Right cardiac atrium (tissue), 5 donors: Measurements from ENCODE around the gene CRLF2. TPM values are rescaled to one million over a fixed set of nuclear protein-coding genes. Genes with fewer than 3 reads are reported as not detected.
A peak's percentile ranks its signal among the peaks of the same experiment; 100 is the strongest.
"Not testable (repeated sequence)": the region's sequence is repeated elsewhere in the genome, so short reads cannot be mapped to it uniquely, and the experiment has no call there.

Experiments
- ATAC-seq, 2 donors: fragments of 200-7000 bp; cut with Tn5 transposase; one replicate each; pipeline versions ENCODE4 v1.8.0 to v1.9.1; 2020; ENCODE audit warnings: moderate library complexity in 2 of 2, mild to moderate bottlenecking in 1 of 2
- DNase-seq, 3 donors: peaks; one replicate each; pipeline ENCODE4 v3.0.0-alpha.2; 2020
- H3K27ac ChIP-seq: one replicate; pipeline ENCODE4 v1.5.1; 2013; ENCODE audit warnings: mild to moderate bottlenecking, low read length, control low read depth, moderate library complexity
- H3K27me3 ChIP-seq: one replicate; pipeline ENCODE4 v1.6.1; 2013; ENCODE audit not compliant: control insufficient read depth, insufficient read depth
- H3K4me1 ChIP-seq: one replicate; pipeline ENCODE4 v1.6.1; 2013; ENCODE audit warnings: low read length; ENCODE audit not compliant: control insufficient read depth, insufficient read depth
- H3K4me3 ChIP-seq: one replicate; pipeline ENCODE4 v1.5.1; 2013; ENCODE audit warnings: low read length, control low read depth
- H3K9me3 ChIP-seq: one replicate; pipeline ENCODE4 v1.6.1; 2013; ENCODE audit warnings: low read length; ENCODE audit not compliant: control insufficient read depth
- WGBS: extraction: QIAGEN DNeasy Blood & Tissue Kit; methylation state at CpG from one replicate; pipeline ENCODE4 v1.1.7; 2013; 5-methylcytosine and 5-hydroxymethylcytosine counted together
- intact Hi-C, 4 donors: fragments of 100-400 bp; cut with DNase I; formaldehyde crosslinking; loops; one replicate each; pipeline versions ENCODE4 v1.11.0 to v1.14.0; 2022 to 2023
- polyA plus RNA-seq: library from polyadenylated mRNA; stranded (reverse); fragments of 200-250 nt; gene quantifications from one replicate; pipeline ENCODE4 v1.2.3, GENCODE V29; 2013
- total RNA-seq, 4 donors: library from RNA; stranded (reverse); fragmentation: NEBNext Ultra II Directional; extraction: Animal tissue kit (Norgen Biotek cat#: 25700); gene quantifications; one replicate each; pipeline ENCODE4 v1.2.1, GENCODE V29; 2021
- donor health status: healthy with polysubstance abuse.
- donor health status: DM: no; HTN: yes; CAD: no.
- donor health status: DM: no; HTN: no; CAD: no.
- donor health status: DM: no; HTN: yes; CAD: no; lungs with severe emphysema.
- donor health status: DM: yes; HTN: yes; CAD: no.

CRLF2 gene
- total and polyA plus RNA-seq, 5 donors, result not detected

DNA sequence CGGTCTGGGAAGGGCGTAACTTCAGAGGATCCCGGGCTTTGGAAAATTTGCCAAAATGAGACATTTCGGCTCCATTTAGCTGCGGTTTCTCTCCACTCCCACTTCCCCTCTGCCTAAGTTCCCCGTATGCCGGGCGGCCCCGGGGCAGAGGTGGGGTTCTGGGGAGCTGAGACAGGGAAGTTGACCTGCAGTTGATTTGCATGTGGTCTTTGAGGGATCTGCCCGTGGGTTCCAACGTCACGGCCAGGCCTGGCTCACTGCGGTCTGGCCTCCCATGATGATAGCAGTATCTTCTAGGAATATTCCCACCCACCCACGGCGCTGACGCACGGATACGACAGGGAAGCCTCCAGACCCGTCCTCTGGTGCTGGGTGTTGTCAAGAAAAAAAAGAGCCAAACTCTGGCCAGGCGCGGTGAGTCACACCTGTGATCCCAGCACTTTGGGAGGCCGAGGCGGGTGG, 27.3 kb upstream of the CRLF2 start:
- WGBS, result 82% methylated on average over 23 of the region's 23 CpGs
- intact Hi-C loops, result no loop called here
- peak; percentile 31 to 52 for ATAC-seq
- no peaks in the 10 kb centered on the region for H3K27me3 ChIP-seq
- H3K9me3 ChIP-seq, result no peaks in the 10 kb centered on the region
- H3K4me1 ChIP-seq, result no peaks in the 10 kb centered on the region
- DNase-seq, result peak; percentile 50 to 80 (median 69)
- H3K27ac ChIP-seq, result no peak overlapping the region
- no peak overlapping the region for H3K4me3 ChIP-seq

DNA sequence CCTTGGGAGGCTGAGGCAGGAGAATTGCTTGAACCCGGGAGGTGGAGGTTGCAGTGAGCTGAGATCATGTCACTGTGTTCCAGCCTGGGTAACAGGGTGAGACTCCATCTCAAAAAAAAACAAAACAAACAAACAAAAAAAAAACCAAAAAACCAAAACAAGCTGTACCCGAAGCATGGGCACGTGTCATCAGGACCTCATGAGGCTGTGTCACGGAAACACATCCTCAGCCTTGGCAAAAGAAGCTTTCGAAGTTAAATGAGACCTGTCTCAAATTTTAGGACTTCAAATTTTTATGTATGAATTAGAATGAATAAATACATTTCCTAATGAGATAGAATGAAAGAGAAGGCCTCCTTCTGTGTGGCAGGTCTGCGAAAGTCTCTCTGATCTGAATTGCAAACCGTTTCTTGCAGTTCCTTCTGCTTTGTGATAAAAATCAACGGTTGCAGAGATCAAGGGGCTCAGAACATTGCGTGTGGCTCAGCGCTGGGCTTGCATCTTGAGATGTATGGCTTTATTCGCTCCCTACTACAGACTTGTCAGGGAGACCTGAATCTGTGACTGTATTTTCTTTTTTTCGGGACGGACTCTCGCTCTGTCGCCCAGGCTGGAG, 19.5 kb upstream of the CRLF2 start:
- Histone ChIP-seq H3K27ac (no peak overlapping the region), H3K27me3 (no peaks in the 10 kb centered on the region), H3K4me3 (no peak overlapping the region), H3K9me3 (no peaks in the 10 kb centered on the region), H3K4me1 (no peaks in the 10 kb centered on the region)
- DNase-seq, result no peak
- 69% methylated on average over 15 of the region's 15 CpGs for WGBS
- intact Hi-C loops, result no loop called here
- ATAC-seq, result no peak

DNA sequence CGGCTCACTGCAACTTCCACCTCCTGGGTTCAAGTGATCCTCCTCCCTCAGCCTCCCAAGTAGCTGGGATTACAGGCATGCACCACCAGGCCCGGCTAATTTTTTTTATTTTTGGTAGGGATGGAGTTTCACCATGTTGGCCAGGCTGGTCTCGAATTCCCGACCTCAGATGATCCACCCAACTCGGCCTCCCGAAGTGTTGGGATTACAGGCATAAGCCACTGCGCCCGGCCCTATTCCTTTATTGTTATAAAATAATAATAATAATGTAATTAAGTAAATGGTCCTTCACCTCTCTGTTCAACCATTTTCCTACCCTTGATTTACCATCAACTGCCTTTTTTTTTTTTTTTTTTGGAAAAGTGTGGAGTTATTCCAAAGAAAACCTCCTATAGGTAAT, 15.7 kb upstream of the CRLF2 start:
- DNase-seq, H3K27ac ChIP-seq, H3K4me3 ChIP-seq, H3K27me3 ChIP-seq, H3K9me3 ChIP-seq, intact Hi-C loops, H3K4me1 ChIP-seq, ATAC-seq: not testable (repeated sequence)
- 88% methylated on average over 8 of the region's 8 CpGs for WGBS

DNA sequence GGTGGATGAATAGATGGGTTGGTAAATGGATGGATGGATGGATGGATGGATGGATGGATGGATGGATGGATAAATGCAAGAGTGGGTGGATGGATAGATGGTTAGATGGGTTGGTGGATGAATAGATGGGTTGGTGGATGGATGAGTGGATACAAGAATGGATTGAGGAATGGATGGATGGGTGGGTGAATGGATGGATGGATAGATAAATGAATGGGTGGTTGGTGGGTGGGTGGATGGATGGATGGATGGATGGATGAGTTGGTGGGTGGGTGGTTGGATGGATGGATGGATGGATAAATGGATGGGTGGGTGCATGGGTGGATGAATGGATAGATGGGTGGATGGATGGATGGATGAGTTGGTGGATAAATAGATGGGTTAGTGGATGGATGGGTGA, 13.8 kb upstream of the CRLF2 start:
- no peaks in the 10 kb centered on the region for H3K27me3 ChIP-seq
- intact Hi-C loops, result no loop called here
- ATAC-seq (no peak), DNase-seq (no peak)
- peaks cover 4% of the 10 kb centered on the region for H3K9me3 ChIP-seq
- no peak overlapping the region for H3K4me3 ChIP-seq
- no peak overlapping the region for H3K27ac ChIP-seq
- no peaks in the 10 kb centered on the region for H3K4me1 ChIP-seq

DNA sequence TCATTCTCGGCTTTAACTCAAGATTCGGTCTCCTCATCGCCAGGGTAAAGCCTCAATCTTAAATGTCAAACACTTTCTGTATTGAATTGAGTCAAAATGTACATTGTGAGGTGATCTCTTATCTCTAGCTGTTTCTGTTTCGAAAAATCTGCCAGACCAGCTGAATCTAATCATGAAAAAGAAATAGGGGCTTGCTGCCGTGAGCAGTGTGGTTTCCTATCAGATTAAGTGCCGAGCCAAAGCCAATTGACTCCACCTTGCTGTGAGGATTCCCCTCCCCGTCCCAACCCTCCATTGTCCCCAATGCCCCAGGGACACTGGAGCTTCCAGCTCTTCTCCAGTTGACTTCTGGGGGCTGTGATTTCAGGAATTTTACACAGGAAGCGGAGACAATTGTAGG, 12.5 kb upstream of the CRLF2 start:
- WGBS, result 36% methylated on average over 8 of the region's 8 CpGs
- intact Hi-C loops, result no loop called here
- Histone ChIP-seq H3K27ac (no peak overlapping the region), H3K9me3 (peaks cover 4% of the 10 kb centered on the region), H3K4me1 (no peaks in the 10 kb centered on the region), H3K4me3 (no peak overlapping the region), H3K27me3 (no peaks in the 10 kb centered on the region)
- DNase-seq (no peak), ATAC-seq (no peak)

DNA sequence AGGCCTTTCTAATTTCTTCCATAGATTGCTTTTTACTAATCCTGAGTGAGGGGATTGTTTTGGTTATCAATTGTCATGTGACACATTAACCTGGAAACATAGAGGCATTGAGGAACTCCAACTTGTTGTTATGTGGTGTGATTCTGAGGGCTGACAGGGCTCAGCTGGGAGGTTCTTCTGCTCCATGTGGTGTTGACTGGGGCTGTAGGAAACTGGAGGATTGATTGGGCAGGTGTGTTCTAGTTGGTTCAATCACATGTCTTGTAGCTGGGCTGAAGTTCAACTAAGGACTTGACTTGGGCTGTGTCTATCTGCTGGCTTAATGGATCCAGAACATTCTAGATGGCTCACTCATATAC, 10.8 kb upstream of the CRLF2 start:
- ATAC-seq (no peak), DNase-seq (no peak)
- Histone ChIP-seq H3K4me3 (no peak overlapping the region), H3K27ac (no peak overlapping the region), H3K9me3 (peaks cover 4% of the 10 kb centered on the region), H3K4me1 (no peaks in the 10 kb centered on the region), H3K27me3 (no peaks in the 10 kb centered on the region)
- intact Hi-C loops, result no loop called here

DNA sequence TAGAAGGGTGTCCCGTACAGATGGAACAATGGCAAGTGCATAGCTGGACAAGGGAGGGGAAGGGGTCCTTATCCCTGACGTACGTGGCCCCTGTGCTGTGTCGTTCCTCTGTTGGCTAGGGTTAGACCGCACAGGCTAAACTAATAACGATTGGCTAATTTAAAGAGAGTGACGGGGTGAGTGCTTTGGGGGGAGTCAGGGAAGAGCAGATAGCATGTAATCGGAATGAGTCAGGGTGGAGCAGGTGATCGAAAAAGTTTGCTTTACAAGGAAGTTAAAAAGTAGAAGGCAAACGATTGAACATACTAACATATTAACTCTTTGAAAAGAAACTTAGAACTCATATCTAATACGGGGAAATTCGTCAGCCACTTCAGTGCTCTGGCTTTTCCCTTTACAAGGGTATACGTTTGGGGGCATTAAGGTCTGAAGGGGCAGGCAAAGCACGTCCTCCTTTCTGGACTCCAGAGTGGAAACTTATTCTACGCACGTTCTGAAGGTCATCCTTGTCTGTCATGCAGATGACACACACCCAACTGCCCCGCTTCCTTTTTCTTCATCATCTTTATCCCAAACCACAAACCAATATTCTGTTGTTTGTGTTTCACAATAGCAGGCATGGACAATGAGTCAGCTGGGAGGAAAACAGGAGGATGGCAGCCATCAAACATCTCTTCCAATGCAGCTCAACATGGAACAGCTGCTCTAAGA, 10.2 kb upstream of the CRLF2 start:
- WGBS, result 79% methylated on average over 17 of the region's 17 CpGs
- Histone ChIP-seq H3K9me3 (peaks cover 4% of the 10 kb centered on the region), H3K27ac (no peak overlapping the region), H3K4me3 (no peak overlapping the region), H3K4me1 (no peaks in the 10 kb centered on the region), H3K27me3 (no peaks in the 10 kb centered on the region)
- ATAC-seq (no peak), DNase-seq (no peak)
- intact Hi-C loops, result no loop called here

DNA sequence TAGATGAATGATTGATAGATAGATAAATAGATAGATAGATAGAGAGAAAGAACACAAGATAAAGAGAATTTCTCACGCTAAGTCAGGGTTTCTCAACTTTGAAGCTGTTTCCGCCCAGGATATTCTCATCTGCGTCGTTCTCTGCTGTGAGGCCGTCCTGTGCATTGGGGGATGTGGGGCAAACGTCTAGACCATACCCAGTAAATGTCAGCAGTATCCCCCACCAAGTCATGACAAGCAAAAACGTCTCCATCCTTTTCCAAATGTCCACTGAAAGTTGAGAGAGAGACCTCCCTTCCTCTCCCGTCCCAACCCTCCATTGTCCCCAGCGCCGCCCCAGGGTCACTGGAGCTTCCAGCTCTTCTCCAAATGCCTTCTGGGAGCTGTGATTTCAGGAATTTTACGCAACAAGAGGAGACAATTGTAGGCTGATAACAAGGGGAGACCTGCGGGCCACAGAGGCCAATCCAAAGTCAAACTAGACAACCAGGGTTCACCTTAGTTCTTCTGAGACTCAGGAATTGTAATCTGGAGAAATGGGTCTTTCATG, 8.9 kb upstream of the CRLF2 start:
- ATAC-seq, result no peak
- intact Hi-C loops, result no loop called here
- no peak overlapping the region for H3K27ac ChIP-seq
- no peak overlapping the region for H3K4me3 ChIP-seq
- no peaks in the 10 kb centered on the region for H3K4me1 ChIP-seq
- H3K27me3 ChIP-seq, result no peaks in the 10 kb centered on the region
- 71% methylated on average over 12 of the region's 12 CpGs for WGBS
- no peak for DNase-seq
- peaks cover 4% of the 10 kb centered on the region for H3K9me3 ChIP-seq

DNA sequence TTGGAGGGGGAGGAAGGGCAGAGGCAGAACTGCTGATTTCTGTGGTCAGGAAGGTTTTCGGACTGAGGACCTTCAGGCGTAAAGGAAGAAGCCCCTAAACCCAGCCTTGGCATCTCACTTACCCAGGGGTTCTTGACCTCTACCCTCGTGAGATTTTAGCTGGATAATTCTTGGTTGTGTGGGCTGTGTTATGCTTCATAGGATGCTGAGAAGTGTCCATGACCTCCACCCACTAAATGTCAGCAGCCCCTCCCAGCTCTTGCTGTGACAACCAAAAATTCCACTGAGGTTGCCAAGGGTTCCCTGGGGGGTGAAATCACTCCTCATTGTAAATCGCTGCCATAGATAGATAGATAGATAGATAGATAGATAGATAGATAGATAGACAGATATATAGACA, 5.8 kb upstream of the CRLF2 start:
- no peak overlapping the region for H3K27ac ChIP-seq
- DNase-seq (no peak), ATAC-seq (no peak)
- H3K9me3 ChIP-seq, result no peaks in the 10 kb centered on the region
- no peak overlapping the region for H3K4me3 ChIP-seq
- intact Hi-C loops, result no loop called here
- H3K4me1 ChIP-seq, result no peaks in the 10 kb centered on the region
- 70% methylated on average over 4 of the region's 4 CpGs for WGBS
- no peaks in the 10 kb centered on the region for H3K27me3 ChIP-seq

DNA sequence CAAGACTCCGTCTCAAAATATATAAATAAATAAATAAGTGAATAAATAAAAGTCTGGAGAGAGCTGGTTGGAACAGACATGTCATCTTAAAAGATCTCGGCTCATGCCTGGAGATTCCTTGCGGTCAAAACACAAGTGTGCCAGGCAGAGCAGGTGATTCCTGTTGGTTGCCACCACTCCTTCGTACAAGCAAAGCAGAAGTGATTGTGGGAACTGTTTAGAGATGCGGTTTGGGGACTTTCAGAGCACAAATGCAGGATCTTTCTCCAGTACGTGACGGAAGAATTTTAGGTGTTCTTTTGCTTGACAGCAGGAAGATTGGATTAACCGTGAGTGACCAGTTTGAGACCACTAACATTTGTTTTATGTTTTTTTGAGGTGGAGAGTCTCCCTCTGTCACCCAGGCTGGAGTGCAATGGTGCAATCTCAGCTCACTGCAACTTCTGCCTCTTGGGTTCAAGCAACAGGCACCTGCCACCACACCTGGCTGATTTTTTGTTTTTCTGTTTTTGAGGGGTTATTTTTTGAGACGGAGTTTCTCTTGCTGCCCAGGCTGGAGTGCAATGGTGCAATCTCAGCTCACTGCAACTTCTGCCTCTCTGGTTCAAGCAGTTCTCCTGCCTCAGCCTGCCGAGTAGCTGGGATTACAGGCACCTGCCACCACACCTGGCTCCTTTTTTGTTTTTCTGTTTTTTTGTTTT, 2.8 kb upstream of the CRLF2 start:
- Histone ChIP-seq H3K4me3 (no peak overlapping the region), H3K27ac (no peak overlapping the region), H3K4me1 (no peaks in the 10 kb centered on the region), H3K27me3 (no peaks in the 10 kb centered on the region), H3K9me3 (no peaks in the 10 kb centered on the region)
- intact Hi-C loops, result no loop called here
- DNase-seq (no peak), ATAC-seq (no peak)
- WGBS, result 66% methylated on average over 10 of the region's 10 CpGs

DNA sequence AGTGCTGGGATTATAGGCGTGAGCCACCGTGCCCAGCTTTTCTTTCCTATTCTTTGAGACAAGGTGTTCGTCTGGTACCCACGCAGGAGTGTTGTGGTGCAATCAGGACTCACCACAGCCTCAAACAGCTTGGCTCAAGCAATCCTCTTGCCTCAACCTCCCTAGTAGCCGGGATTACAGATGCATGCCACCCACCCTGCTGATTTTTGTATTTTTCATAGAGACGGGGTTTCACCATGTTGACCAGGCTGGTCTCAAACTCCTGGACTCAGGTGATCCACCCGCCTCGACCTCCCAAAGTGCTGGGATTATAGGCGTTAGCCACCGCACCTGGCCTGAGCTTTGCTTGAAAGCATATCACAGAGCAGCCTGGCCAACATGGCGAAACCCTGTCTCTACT, 1.5 kb upstream of the CRLF2 start:
- Histone ChIP-seq H3K4me1 (no peaks in the 10 kb centered on the region), H3K27ac (no peak overlapping the region), H3K27me3 (no peaks in the 10 kb centered on the region), H3K4me3 (no peak overlapping the region), H3K9me3 (no peaks in the 10 kb centered on the region)
- 89% methylated on average over 11 of the region's 11 CpGs for WGBS
- intact Hi-C loops, result no loop called here
- ATAC-seq, result no peak
- DNase-seq, result no peak
